PC-3 (cell line): Measurements from ENCODE around the gene DNM1. TPM values are rescaled to one million over a fixed set of nuclear protein-coding genes. Genes with fewer than 3 reads are reported as not detected.

Experiments
- ATAC-seq: fragments of 200-7000 bp; cut with Tn5 transposase; 2 replicates; pipeline ENCODE4 v1.9.1; 2020; ENCODE audit warnings: mild to moderate bottlenecking, moderate library complexity
- BruUV-seq: library from RNA; stranded (reverse); fragments of 400-500 nt; replicated peaks from 2 replicates; lab custom pipeline; 2021; lab: Mats Ljungman, UMichigan
- CTCF ChIA-PET: fragments of 300-600 bp; sonication (Branson Sonifier 250); formaldehyde crosslinking; loops from one replicate; lab custom pipeline; 2022; ENCODE audit warnings: antibody characterized with exemption; lab: Charles Lee
- POLR2A ChIA-PET: fragments of 300-600 bp; sonication (Branson Sonifier 250); formaldehyde crosslinking; loops from one replicate; lab custom pipeline; 2022; ENCODE audit warnings: antibody characterized with exemption; ENCODE audit not compliant: unreplicated experiment; lab: Charles Lee
- DNase-seq: peaks from one replicate; pipeline ENCODE4 v3.0.0-alpha.2; 2015
- H2AFZ ChIP-seq: fragments of 300-600 bp; sonication (generic); 2 replicates; pipeline ENCODE4 v1.6.0; 2016; ENCODE audit warnings: antibody characterized with exemption, low read length
- H3F3A ChIP-seq: fragments of 300-600 bp; sonication (generic); one replicate; pipeline ENCODE4 v1.6.0; 2017; ENCODE audit warnings: antibody characterized with exemption, low read length, control low read depth, mild to moderate bottlenecking; ENCODE audit not compliant: unreplicated experiment
- H3K27ac ChIP-seq: fragments of 300-600 bp; sonication (generic); 2 replicates; pipeline ENCODE4 v1.5.1; 2016; ENCODE audit warnings: mild to moderate bottlenecking, low read length
- H3K27me3 ChIP-seq: fragments of 300-600 bp; sonication (generic); 2 replicates; pipeline ENCODE4 v1.6.1; 2016; ENCODE audit warnings: low read length, mixed read lengths
- H3K36me3 ChIP-seq: fragments of 300-600 bp; sonication (generic); 2 replicates; pipeline ENCODE4 v1.6.1; 2016; ENCODE audit warnings: low read depth, mixed run types, low read length, mixed read lengths
- H3K4me1 ChIP-seq: fragments of 300-600 bp; sonication (generic); 2 replicates; pipeline ENCODE4 v1.5.1; 2016; ENCODE audit warnings: low read length; ENCODE audit not compliant: insufficient read depth
- H3K4me2 ChIP-seq: fragments of 300-600 bp; sonication (generic); 2 replicates; pipeline ENCODE4 v1.6.0; 2016; ENCODE audit warnings: low read length
- H3K4me3 ChIP-seq: fragments of 300-600 bp; sonication (generic); 2 replicates; pipeline ENCODE4 v1.5.1; 2016; ENCODE audit warnings: mild to moderate bottlenecking, low read length, mixed read lengths
- H3K79me2 ChIP-seq: fragments of 300-600 bp; sonication (generic); 2 replicates; pipeline ENCODE4 v1.6.1; 2017; ENCODE audit warnings: low read length, mixed read lengths
- H3K9ac ChIP-seq: fragments of 300-600 bp; sonication (generic); 2 replicates; pipeline ENCODE4 v1.6.0; 2016; ENCODE audit warnings: mild to moderate bottlenecking, low read length
- H3K9me2 ChIP-seq: fragments of 300-600 bp; sonication (generic); replicated peaks from 2 replicates; pipeline ENCODE4 v1.6.1; 2016; ENCODE audit warnings: mixed run types, low read length, mixed read lengths
- H3K9me3 ChIP-seq: fragments of 300-600 bp; sonication (generic); 2 replicates; pipeline ENCODE4 v1.6.1; 2016; ENCODE audit warnings: low read length, mixed read lengths
- H4K20me1 ChIP-seq: fragments of 300-600 bp; sonication (generic); 2 replicates; pipeline ENCODE4 v1.6.1; 2016; ENCODE audit warnings: low read length, mixed read lengths
- CTCF ChIP-seq: fragments of 300-600 bp; sonication (generic); conservative IDR thresholded peaks from 2 replicates; pipeline ENCODE4 v1.5.1; 2017; ENCODE audit warnings: antibody characterized with exemption, low read depth, mild to moderate bottlenecking, low read length
- EZH2 ChIP-seq: fragments of 300-600 bp; sonication (generic); IDR thresholded peaks from one replicate; pipeline ENCODE4 v1.6.1; 2017; ENCODE audit warnings: antibody characterized with exemption, mild to moderate bottlenecking, low read length; ENCODE audit not compliant: unreplicated experiment
- EZH2phosphoT487 ChIP-seq: fragments of 300-600 bp; sonication (generic); IDR thresholded peaks from 2 replicates; pipeline ENCODE4 v1.6.1; 2018; ENCODE audit warnings: mild to moderate bottlenecking, antibody characterized with exemption, low read length, borderline replicate concordance
- intact Hi-C: fragments of 100-400 bp; cut with micrococcal nuclease; formaldehyde crosslinking; loops from 2 replicates; pipeline ENCODE4 v1.9.0; 2023
- total RNA-seq: library from RNA; depleted of rRNA; stranded (reverse); fragments of >200 nt; gene quantifications from 2 replicates; pipeline ENCODE4 v1.2.3, GENCODE V29; 2014

DNM1 gene
- total RNA-seq, 1 experiment from 2014 or later: 24.1 TPM

DNA sequence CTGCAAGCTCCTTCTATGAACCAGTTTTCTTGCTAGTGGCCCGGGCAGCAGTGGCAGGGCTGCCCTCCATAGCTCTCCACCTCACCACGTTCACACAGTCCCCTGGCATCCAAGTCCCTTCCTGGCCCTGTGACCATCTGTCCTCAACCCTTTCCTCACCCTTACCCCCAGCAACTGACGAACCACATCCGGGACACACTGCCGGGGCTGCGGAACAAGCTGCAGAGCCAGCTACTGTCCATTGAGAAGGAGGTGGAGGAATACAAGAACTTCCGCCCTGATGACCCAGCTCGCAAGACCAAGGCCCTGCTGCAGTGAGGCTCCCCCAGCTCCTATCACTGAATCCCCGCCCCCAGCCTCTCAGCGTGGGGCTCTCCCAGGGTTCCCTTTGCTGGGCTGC is 18.8 kb downstream of the DNM1 start:
- no peaks in the 10 kb centered on the region for H3K36me3 ChIP-seq
- no peak overlapping the region for H3K4me2 ChIP-seq
- TF ChIP-seq EZH2phosphoT487: no peak
- ATAC-seq: no peak
- CTCF ChIA-PET: no interaction called here
- H3K4me1 ChIP-seq: no peaks in the 10 kb centered on the region
- no peak for DNase-seq
- POLR2A ChIA-PET: no interaction called here
- BruUV-seq: no TSS peak
- H3K9me3 ChIP-seq: no peaks in the 10 kb centered on the region
- no peaks in the 10 kb centered on the region for H3F3A ChIP-seq
- no peak overlapping the region for H3K27ac ChIP-seq
- no peaks in the 10 kb centered on the region for H3K79me2 ChIP-seq
- H3K4me3 ChIP-seq: no peak overlapping the region
- H3K9me2 ChIP-seq: no peaks in the 10 kb centered on the region
- no peaks in the 10 kb centered on the region for H4K20me1 ChIP-seq
- no peak overlapping the region for H3K9ac ChIP-seq
- intact Hi-C loops: no loop called here
- H2AFZ ChIP-seq: no peak overlapping the region
- no peaks in the 10 kb centered on the region for H3K27me3 ChIP-seq

DNA sequence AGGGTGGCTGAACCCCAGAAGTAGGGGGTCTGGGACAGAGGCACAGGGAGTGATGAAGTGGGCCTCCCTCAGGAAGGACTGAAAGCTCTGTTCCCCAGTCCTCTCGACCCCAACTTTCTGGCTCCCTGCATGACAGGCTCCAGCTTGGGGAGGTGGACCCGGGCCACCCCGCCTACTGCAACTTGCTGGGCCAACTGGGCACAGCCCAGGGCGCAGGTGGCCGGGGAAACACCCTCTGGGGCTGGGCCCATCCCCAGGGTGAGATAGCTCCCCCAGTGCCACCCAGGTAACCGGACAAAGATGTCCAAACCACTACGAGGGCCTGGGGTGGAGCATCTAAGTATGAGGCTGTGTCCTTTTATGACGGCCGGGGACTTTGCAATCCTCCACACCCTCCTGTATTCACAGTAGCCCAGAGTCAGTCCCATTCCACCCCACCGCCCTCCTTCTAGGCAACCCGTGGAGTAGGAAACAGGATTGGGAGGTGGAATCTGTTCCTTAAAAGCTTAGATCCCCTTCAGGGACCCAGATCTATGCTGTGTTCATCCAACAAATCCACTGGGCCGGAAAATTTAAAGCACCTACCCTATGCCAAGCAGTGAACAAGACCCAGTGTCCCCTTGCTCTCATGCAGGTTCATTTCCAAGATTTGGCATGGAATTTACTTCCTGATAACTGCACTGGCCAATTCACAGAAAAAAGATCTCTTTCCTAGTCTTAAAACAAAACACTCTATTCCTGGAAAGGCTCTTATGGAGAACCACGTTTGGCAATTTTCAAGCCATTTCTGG is 19.9 kb downstream of the DNM1 start:
- no peak overlapping the region for H3K27ac ChIP-seq
- H3K4me2 ChIP-seq: no peak overlapping the region
- H3F3A ChIP-seq: no peaks in the 10 kb centered on the region
- TF ChIP-seq EZH2: no peak
- TF ChIP-seq CTCF: no peak
- no peaks in the 10 kb centered on the region for H3K9me2 ChIP-seq
- intact Hi-C loops: no loop called here
- DNase-seq (no peak), ATAC-seq (no peak)
- ChIA-PET POLR2A (no interaction called here), CTCF (no interaction called here)
- H3K79me2 ChIP-seq: no peaks in the 10 kb centered on the region
- H3K9me3 ChIP-seq: no peaks in the 10 kb centered on the region
- H4K20me1 ChIP-seq: no peaks in the 10 kb centered on the region
- no peak overlapping the region for H2AFZ ChIP-seq
- no peaks in the 10 kb centered on the region for H3K36me3 ChIP-seq
- no peak overlapping the region for H3K9ac ChIP-seq
- BruUV-seq: no TSS peak
- no peaks in the 10 kb centered on the region for H3K4me1 ChIP-seq
- H3K4me3 ChIP-seq: no peak overlapping the region
- no peaks in the 10 kb centered on the region for H3K27me3 ChIP-seq

DNA sequence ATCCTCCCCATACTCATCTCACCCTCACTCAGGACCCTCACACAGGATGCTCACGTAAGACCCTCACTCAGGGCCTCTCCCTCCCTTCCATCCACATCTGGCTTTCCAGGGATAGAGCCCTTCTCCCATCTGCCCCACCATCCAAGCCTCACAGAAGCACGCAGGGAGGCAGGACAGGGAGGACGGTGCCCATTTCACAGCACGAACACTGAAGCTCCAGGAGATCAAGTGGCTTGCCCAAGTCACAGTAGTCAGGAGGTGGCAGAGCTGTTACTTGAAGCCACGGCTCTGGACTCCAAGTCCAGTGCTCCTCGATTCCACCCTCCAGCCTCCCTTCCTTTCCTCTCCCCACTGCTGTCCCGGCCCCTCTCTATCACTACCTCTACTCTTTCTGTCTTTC is 21.7 kb downstream of the DNM1 start:
- Histone ChIP-seq H4K20me1 (no peaks in the 10 kb centered on the region), H3K9me2 (no peaks in the 10 kb centered on the region), H3K36me3 (no peaks in the 10 kb centered on the region), H3K9me3 (no peaks in the 10 kb centered on the region), H3K9ac (no peak overlapping the region), H3K27ac (no peak overlapping the region), H3K4me3 (no peak overlapping the region), H3K4me1 (no peaks in the 10 kb centered on the region), H3K27me3 (no peaks in the 10 kb centered on the region), H3F3A (no peaks in the 10 kb centered on the region), H3K4me2 (no peak overlapping the region), H3K79me2 (no peaks in the 10 kb centered on the region), H2AFZ (no peak overlapping the region)
- POLR2A ChIA-PET: no interaction called here
- intact Hi-C loops: no loop called here
- DNase-seq: no peak
- CTCF ChIA-PET: no interaction called here
- no peak for TF ChIP-seq EZH2phosphoT487
- no peak for TF ChIP-seq CTCF
- no peak for TF ChIP-seq EZH2
- ATAC-seq: no peak
- BruUV-seq: no TSS peak
